ENCODE results near the gene TRPC5OS.

GRCh38 chrX:111837197-111837596 is 38.8 kb upstream of the TRPC5OS start:
- TF ChIP-seq CTCF (conservative IDR thresholded peaks at IDR 0.05 in 1 of 2, IDR thresholded peaks at IDR 0.05 in 1 of 2; ENCODE audit: low read depth in 1 of 2, low read length in 2 of 2) (no peak), EZH2 (IDR thresholded peaks at IDR 0.05; ENCODE audit: low read length, missing control alignments) (no peak)
